ENCODE measurements around the gene CSRNP3.

CSRNP3 gene

DNA sequence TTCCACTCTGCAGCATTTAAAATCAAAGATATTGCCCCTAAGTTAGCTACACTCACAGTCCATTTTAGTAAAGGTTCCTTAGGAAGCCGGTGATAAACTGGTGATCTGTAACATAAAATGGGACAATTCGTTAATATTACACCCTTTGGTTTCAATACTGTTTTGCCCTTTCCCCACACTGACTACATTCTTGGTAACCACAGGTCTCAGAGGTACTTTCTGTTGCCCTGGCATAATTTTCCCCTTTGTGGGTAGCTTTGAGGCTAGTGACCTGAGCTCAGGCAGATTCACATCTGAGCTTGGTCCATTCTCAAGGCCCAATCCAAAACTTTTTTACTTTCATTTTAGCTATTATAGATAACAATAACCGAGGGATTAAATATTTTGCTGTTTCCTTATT is 32.9 kb upstream of the CSRNP3 start:
- TF ChIP-seq TAF1 (IDR thresholded peaks at IDR 0.05; ENCODE audit: borderline replicate concordance, insufficient read depth, low read length) (no peak), SIN3A (IDR thresholded peaks at IDR 0.05; ENCODE audit: borderline replicate concordance, insufficient read depth, low read length) (no peak), FOXP2 (optimal IDR thresholded peaks at IDR 0.05; ENCODE audit: borderline replicate concordance, extremely low read depth, extremely low read length, insufficient read depth) (no peak), REST (IDR thresholded peaks at IDR 0.05; ENCODE audit: insufficient read depth in 1 of 2, low read depth in 2 of 2, low read length in 2 of 2) (no peak), POLR2AphosphoS5 (IDR thresholded peaks at IDR 0.05; ENCODE audit: low read depth, low read length) (no peak)

DNA sequence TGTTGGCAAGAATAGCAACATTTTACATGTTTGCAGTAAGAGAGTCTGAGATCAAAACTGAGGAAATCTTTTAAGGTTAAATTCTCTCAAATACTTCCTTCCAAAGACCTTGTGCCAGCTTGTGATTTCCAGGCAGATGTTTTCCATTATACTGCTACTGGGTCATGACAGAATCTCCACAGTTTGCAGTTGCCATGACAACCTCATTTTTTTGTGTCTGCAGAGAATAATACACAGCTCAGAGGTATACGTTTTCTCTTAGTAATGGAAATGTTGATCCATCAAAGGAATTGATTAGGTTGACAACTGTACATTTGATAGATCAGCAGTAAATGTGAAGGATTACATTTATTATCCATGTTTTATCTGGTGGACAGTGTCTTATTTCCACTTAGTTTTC is 29.1 kb upstream of the CSRNP3 start:
- TF ChIP-seq POLR2AphosphoS5 (IDR thresholded peaks at IDR 0.05; ENCODE audit: low read depth, low read length) (no peak), REST (IDR thresholded peaks at IDR 0.05; ENCODE audit: insufficient read depth in 1 of 2, low read depth in 2 of 2, low read length in 2 of 2) (no peak), FOXP2 (optimal IDR thresholded peaks at IDR 0.05; ENCODE audit: borderline replicate concordance, extremely low read depth, extremely low read length, insufficient read depth) (no peak), SIN3A (IDR thresholded peaks at IDR 0.05; ENCODE audit: borderline replicate concordance, insufficient read depth, low read length) (no peak), TAF1 (IDR thresholded peaks at IDR 0.05; ENCODE audit: borderline replicate concordance, insufficient read depth, low read length) (no peak)

- TF ChIP-seq REST (IDR thresholded peaks at IDR 0.05; ENCODE audit: insufficient read depth in 1 of 2, low read depth in 2 of 2, low read length in 2 of 2), result no peak
- TF ChIP-seq POLR2AphosphoS5 (IDR thresholded peaks at IDR 0.05; ENCODE audit: low read depth, low read length), result no peak
- no peak for TF ChIP-seq SIN3A (IDR thresholded peaks at IDR 0.05; ENCODE audit: borderline replicate concordance, insufficient read depth, low read length)
- no peak for TF ChIP-seq TAF1 (IDR thresholded peaks at IDR 0.05; ENCODE audit: borderline replicate concordance, insufficient read depth, low read length)
- TF ChIP-seq FOXP2 (optimal IDR thresholded peaks at IDR 0.05; ENCODE audit: borderline replicate concordance, extremely low read depth, extremely low read length, insufficient read depth), result no peak
Observed at GRCh38 chr2:165443511-165443910, 26.0 kb upstream of the CSRNP3 start.

GRCh38 chr2:165448406-165448805 is 21.1 kb upstream of the CSRNP3 start:
- no peak for TF ChIP-seq SIN3A (IDR thresholded peaks at IDR 0.05; ENCODE audit: borderline replicate concordance, insufficient read depth, low read length)
- no peak for TF ChIP-seq FOXP2 (optimal IDR thresholded peaks at IDR 0.05; ENCODE audit: borderline replicate concordance, extremely low read depth, extremely low read length, insufficient read depth)
- no peak for TF ChIP-seq POLR2AphosphoS5 (IDR thresholded peaks at IDR 0.05; ENCODE audit: low read depth, low read length)
- TF ChIP-seq REST (IDR thresholded peaks at IDR 0.05; ENCODE audit: insufficient read depth in 1 of 2, low read depth in 2 of 2, low read length in 2 of 2), result no peak
- TF ChIP-seq TAF1 (IDR thresholded peaks at IDR 0.05; ENCODE audit: borderline replicate concordance, insufficient read depth, low read length), result no peak

DNA sequence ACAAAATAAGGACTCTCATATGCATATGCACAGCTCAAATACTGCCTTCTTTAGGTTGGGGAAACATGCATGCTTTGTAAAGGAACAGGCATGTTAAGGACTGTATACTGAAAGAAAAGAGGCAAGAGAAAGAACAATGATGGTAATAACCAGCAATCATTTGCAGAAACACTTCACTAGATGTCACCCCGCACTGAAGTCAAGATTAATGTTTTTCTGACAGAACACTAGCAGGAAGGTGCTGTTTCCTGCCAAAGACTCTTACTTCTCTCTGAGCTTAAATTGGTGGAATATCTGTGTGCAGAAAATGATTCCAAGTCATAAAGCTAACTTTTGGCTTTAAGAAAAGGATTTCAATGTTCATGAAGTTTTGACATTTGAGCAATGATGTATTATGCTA is 19.3 kb upstream of the CSRNP3 start:
- TF ChIP-seq REST (IDR thresholded peaks at IDR 0.05; ENCODE audit: insufficient read depth in 1 of 2, low read depth in 2 of 2, low read length in 2 of 2) (no peak), POLR2AphosphoS5 (IDR thresholded peaks at IDR 0.05; ENCODE audit: low read depth, low read length) (no peak), SIN3A (IDR thresholded peaks at IDR 0.05; ENCODE audit: borderline replicate concordance, insufficient read depth, low read length) (no peak), TAF1 (IDR thresholded peaks at IDR 0.05; ENCODE audit: borderline replicate concordance, insufficient read depth, low read length) (no peak), FOXP2 (optimal IDR thresholded peaks at IDR 0.05; ENCODE audit: borderline replicate concordance, extremely low read depth, extremely low read length, insufficient read depth) (no peak)
